Occipital lobe (tissue), 2 donors: ENCODE results near the gene OTX1. TPM values are rescaled to one million over a fixed set of nuclear protein-coding genes. Genes with fewer than 3 reads are reported as not detected.
"Not testable (repeated sequence)": the region's sequence is repeated elsewhere in the genome, so short reads cannot be mapped to it uniquely, and the experiment has no call there.

Source experiments
- DNase-seq: peaks from one replicate; lab custom pipeline; 2025; lab: John Stamatoyannopoulos, UW
- total RNA-seq: library from RNA; depleted of rRNA; stranded (reverse); fragments of >200 nt; gene quantifications from one replicate; pipeline ENCODE4 v1.2.3, GENCODE V29; 2014

OTX1 gene
- total RNA-seq, 1 donor from 2014 or later = 2.5 TPM

DNA sequence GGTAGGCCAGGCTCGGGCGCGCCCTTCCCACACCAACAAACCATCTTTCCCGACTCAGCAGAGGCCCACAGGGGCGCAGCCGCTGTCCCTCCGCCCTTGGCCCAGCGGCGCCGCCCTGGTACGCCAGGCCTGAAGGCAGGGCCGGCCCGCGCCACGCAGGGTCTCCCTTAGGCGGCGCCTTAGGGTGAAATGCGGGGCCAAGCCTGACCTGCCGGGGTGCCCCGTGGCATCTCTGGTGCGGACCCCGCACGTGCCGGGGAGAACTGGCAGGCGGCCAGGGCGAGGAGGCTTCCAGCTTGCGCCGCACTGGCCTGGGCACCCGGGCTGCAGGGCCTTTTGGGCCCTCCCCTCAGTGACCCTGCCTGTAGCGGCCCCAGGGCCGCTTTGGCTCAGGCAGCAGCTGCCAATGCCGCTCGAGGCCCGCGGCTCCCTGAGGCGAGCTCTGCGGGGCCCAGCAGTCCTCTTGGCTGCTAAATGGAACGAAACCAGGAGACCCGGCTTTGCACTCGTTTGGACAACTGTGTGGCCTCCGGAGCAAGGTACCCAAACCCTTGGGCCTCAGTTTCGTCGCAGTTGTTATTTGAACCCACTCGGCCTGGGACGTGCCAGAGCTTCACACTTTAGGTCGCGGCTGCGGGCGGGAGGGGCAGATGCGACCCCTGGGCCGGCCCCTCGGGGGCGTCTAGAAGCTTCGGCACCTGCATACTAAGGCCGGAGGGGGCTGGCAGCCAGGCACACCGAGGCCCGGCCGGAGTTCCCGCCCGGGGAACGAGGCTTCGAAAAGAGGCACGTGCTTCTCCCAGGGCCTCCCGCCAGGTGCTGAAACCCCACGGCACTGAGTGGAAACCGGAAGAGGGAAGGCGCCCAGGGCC, 8.5 kb downstream of the OTX1 start:
- DNase-seq = no peak

DNA sequence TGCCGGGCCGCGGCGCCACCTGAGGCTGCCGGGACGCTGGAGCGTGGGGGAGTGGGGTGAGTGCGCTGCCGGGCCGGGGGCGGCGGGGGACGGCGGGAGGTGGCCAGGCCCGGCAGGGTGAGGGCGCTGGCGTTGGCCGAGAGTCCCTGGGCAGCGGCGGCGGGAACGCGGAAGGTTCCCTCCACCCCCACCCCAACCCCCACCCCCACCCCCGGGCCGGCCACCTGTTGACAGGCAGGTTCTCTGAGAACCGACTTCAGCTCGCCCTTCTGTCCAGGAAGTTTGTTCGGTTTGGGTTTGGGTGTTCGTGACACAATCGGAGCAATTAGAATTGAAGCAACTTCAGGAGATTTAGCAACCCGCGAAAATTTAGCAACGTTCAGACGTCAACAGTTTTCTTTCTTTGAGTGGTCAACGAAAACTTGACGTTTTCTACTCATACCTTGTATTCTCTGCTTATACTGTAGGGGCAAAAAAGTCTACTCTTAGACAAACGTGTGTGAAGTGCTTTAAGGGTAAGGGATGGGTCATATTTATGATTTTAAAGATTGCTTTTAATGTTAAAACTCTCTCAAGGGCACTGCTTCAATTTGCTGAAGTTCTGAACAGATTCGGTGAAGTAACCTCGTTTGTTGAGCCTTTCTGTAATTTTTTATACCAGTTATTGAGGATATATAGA, 9.3 kb downstream of the OTX1 start:
- no peak for DNase-seq

DNA sequence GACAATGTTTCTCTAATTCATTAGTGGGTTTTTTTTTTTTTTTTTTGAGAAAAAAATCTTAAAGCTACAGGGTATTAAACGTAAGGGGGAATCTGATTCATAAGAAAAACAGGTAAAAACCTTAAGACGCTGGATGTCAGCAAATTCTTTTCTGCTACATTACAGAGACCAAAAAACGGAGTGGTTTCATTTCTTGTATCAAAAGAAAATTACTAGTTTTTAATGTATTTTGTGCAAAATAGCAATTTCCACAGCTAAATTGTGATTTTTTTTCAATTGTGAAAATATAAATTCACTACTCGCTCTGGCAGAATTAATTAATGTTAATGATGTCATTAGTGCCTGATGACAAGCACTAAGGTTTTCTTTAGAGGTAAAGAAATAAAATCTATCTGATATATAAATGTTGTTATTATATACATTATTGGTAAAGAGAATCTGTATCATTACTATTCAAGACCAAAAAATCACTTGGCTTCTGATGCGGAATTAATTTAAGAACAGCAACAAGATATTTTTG, 9.9 kb downstream of the OTX1 start:
- DNase-seq = no peak

DNA sequence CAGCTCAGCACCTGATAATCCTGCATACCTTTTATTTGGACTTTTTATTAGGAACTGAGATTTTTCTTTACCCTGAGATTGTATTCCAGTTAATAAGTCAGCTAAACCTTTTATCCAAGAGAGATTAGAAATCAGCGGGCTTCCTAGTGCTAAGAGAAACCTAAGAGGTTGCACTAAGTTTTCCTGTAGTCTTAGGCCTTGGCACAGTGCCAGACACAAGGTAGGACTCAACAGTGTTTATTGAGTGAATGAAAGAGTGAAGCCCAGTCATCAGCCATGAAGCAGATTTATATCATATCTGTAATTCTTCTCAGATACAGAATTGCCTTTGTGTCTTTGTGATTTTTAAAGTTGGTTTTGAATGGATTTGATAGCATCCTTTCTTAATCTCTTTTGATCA, 13.6 kb downstream of the OTX1 start:
- DNase-seq = no peak

DNA sequence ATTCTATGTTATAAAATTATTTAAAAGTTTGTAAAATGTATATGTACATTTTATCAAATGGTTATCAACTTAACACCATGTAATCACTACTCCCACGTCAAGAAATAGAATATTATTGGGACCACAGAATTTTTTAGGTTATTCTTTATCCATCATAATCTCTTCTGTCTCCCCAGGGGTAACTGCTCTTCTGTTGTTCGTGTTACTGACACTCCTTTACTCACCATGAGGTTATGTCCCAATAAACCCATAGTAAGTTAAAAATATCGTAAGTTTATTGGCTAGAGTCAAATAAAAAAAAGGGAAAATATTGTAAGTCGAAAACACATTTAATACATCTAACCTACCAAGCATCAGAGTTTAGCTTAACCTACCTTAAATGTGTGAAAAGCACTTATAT, 14.0 kb downstream of the OTX1 start:
- DNase-seq = no peak

DNA sequence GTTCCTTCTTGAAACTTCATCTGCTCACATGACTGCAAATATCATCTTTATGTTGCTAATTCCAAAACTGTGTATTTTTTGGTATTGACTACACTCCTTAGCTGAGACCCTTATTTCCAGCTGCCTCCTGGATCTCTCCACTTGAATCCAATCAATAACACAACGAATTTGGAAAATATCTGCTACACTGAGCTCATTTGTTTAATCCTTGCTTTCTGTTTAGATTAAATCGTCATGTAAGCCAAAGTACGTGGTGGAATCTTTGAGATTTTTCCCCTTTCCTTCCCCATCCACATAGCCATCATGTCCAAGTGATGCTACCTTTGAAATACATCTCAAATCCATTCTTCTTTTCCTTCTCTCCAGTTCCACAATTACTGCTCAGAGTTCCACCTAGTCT, 15.6 kb downstream of the OTX1 start:
- no peak for DNase-seq

DNA sequence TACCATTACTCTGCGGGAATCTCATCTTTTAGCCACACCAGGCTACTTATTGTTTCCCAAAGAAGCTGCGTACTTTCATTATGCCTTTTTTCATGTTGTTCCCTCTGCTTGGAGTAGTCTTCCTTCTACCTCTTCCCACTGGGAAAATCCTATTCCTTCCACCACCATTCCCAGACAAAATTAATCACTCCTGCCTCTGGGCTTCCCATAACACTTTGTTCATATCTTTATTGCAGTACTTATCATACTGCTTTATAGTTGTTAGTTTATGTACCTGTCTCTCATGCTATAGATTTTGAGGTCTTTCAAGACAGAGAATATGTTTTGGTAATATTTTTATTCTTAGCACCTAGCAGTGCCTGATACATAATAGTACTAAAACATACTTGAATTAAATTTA, 16.2 kb downstream of the OTX1 start:
- DNase-seq = no peak

DNA sequence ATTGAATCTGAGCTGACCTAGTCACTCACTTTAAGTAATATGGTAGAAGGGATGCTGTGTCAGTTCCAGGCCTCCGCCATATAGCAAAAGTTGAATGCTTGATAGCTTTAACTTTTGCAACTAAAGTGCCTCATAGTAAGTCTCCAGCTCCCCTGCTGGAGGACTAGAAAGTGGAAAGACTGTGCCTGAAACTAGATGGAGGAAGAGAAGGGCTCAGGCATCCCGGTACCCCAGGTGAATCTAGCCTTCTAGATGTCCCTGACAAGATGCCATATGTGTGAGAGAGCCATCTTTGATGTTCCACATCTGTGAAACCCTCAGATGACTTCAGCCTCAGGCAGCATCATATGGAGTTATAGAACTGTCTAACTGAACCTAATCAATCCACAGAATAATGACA, 21.0 kb downstream of the OTX1 start:
- no peak for DNase-seq

DNA sequence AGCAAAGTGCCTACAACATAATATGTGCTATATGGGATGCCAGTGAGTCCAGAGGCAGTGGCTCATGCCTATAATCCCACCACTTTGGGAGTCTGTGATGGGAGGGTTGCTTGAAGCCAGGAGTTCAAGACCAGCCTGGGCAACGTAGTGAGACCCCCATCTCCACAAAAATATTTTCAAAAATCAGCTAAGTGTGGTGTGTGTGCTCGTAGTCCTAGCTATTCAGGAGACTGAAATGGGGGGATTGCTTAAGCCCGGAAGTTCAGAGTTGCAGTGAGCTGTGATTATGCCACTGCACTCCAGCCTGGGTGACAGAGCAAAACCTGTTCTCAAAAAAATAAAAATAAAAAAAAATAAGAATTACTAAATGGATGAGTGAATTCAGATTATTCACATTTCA, 23.4 kb downstream of the OTX1 start:
- no peak for DNase-seq

DNA sequence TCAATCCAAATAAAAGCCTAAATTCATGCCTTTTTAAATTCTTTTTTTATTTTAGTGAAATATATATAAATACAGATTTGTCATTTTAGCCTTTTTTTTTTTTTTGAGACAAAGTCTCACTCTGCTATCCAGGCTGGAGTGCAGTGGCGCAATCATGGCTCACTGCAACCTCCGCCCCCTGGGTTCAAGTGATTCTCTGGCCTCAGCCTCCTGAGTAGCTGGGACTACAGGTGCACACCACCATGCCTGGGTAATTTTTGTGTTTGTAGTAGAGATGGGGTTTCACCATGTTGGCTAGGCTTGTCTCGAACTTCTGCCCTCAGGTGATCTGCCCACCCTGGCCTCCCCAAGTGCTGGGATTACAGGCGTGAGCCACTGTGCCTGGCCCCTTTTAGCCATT, 23.8 kb downstream of the OTX1 start:
- DNase-seq = not testable (repeated sequence)

DNA sequence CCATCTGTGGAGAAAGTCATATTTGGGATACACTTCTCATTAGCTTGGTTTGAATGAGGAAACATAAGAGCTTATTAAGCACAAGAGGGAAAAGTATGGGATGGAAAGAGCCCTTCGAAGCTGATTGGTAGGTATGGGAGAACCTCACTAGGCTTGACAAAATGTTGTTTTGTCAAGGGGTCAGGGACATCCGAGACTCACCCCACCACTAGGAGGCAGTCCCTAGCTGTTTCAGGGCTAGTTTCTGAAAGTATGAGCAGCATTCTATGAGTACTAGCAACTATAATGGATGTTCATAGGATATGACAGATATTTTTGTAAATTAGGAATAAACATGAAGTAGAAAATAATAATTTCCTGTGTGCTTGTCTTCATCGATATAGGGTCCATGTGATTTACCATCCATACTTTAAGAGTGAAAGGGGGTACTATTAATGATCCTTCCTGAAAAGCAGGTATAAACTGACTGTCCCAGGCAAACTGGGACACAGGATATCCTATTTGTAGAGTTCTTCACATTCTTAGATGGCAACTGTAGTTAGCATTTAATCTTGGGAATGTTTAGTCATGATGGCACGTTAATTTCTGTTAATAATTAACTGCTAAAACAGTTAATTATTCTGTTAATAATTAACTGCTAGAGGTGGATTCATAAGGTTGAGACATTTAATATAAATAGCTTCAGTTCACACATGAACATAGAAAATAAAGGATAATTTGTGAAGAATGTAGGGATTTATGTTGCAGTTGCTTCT, 28.4 kb downstream of the OTX1 start:
- DNase-seq = no peak

DNA sequence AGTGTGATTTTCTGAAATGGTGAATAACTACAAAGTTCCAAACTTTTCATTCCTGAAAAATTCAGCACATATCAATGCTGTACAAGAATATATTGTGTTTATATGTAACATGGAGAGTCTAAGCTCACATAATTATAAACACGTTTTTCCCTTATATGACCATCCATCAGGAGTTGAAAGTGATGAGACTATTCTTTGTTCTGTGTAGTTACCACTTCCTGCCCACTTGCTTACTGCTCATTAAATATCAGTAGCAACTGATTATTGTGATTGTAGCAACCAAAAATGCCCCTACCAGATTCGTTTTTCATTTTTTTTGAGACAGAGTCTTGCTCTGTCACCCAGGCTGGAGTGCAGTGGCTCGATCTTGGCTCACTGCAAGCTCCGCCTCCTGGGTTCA, 30.8 kb downstream of the OTX1 start:
- DNase-seq = no peak

DNA sequence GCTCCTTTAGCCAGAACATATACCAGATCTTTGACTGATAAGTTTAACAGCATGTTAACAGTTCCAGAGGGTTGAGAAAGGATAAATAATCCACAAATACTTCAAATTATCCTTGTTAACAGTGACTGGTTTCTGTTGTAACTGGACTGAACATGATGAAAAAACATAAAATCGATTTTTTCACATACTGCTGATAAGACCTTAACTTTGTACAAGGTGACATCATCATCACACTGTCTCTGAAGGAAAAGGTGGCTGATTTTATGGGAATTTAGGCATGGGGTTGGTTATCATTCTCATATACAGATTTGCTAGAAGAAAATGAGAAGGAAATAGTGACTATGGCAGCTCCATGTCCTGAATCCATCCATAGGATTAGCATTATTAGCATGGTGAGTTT, 36.1 kb downstream of the OTX1 start:
- DNase-seq = no peak

DNA sequence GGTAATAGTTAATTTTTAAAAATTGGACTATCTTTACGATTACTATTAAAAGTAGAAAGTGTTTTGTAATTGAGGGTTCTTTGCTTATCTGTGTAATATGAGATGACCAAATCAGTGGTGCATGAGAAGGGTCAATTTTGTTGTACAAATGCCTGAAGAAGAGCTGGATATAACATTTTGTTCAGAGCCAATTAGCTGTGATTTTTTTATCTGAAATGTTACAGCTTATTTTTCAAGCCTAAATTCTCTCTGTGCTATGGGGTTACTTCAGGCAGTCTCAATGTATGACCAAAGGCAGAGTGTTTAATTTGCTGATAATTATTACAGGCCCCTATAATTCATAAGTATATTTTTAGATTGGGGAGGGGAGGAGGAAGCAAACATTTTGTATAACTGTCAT, 41.8 kb downstream of the OTX1 start:
- DNase-seq = no peak

DNA sequence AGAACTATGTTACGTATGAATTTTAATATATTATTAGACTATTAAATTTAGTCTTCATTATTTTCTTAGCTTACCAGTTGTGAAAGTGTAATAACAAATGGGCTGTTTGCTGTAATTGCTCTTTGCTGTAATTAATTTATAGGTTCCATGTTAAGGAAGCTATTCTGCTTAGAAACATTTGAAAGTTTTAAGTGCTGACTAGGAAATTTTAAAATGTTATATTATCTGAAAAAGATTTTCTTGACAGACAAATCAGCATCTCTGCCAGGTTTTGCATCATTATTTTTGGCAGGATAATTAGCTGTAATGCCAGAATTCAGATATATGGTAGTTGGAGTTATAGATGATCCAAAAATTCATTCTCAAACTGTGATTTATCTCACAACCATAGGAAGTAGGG, 42.2 kb downstream of the OTX1 start:
- DNase-seq = no peak

DNA sequence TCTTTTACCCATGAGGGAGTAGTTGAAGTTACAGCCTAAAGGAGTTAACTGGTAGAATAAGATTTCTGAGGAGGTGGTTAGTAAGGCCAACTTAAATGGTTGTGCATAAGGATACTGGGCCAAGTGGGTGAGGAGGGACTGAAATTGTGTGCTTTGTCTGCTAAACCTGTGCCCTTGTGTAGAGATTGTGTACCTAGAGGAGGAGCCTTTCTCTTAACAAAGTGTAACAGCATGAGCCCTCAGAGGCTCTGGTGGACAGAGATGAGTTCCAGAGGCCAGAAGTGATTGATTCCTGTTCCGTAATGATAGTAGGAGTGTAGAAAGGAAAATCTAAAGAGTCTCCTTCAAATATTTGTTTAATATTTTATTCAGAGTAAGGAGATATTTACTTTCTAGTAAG, 42.9 kb downstream of the OTX1 start:
- DNase-seq = no peak

DNA sequence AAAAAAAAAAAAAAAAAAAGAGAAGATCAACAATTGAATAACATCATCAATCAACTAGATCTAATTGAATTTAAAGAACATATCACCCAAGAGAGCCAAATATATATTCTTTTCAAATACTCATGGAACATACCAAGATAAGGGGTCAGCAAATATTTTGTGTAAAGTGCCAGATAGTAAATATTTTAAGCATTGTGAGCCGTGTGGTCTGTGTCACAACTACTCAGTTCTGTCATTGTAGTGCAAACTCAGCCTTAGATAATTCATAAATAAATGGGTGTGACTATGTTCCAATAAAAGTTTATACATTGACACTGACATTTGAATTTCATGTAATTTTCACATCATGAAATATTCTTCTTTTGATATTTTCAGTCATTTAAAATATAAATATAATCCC, 45.9 kb downstream of the OTX1 start:
- no peak for DNase-seq

DNA sequence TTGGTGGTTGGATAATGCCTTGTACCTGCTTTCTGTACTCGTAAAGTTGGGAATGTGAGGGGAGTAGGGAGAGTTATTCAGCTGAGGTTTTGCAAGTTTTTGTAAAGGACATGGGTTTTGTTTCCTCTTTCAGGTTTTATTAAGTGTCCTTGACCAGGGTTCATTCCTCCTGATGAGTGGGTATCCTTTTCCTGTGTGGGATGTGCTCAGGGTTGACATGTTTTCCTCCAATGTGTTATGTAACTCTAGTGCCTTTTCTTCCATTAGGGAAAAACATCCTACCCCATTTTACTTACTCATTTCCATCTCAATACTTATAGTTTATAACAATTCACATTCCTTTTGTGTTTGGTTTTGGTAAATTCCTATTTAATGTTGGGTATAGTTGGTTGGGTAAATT, 48.4 kb downstream of the OTX1 start:
- no peak for DNase-seq

DNA sequence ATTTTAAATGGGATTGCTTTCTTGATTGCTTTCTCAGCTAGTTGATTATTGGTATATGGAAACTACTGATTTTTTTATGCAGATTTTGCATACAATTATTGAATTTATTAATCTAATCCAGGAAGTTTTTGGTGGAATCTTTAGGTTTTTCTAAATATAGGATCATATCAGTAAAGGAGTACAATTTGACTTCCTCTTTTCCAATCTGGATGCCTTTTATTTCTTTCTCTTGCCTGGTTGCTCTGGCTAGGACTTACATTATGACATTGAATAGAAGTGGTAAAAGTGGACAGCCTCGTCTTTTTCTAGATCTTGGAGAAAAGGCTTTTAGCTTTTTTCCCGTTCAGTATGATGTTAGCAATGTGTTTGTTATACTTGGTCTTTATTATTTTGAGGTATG, 51.3 kb downstream of the OTX1 start:
- DNase-seq = no peak

DNA sequence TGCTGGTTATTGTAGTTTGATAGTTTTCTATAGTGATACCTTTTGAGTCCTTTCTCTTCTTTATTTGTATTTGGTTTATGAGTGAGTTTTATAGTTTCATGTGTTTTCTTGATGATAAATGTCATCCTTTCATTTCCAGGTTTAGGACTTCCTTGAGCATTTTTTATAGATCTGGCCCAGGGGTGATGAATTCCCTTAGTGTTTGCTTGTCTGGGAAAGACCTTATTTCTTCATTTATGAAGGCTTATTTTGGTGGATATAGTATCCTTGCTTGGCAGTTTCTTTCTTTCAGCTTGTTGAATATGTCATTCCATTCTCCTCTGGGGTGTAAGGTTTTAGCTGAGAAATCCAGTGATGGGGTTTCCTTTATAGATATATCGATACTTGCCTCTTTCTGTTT, 53.9 kb downstream of the OTX1 start:
- no peak for DNase-seq
